HG03097 (cell line): Measurements from ENCODE around the gene YPEL3.

Source experiments
- ATAC-seq: cut with Tn5 transposase; IDR thresholded peaks from one replicate; pipeline ENCODE4 v1.9.1; 2021; ENCODE audit not compliant: unreplicated experiment, low FRiP score

The YPEL3 gene

DNA sequence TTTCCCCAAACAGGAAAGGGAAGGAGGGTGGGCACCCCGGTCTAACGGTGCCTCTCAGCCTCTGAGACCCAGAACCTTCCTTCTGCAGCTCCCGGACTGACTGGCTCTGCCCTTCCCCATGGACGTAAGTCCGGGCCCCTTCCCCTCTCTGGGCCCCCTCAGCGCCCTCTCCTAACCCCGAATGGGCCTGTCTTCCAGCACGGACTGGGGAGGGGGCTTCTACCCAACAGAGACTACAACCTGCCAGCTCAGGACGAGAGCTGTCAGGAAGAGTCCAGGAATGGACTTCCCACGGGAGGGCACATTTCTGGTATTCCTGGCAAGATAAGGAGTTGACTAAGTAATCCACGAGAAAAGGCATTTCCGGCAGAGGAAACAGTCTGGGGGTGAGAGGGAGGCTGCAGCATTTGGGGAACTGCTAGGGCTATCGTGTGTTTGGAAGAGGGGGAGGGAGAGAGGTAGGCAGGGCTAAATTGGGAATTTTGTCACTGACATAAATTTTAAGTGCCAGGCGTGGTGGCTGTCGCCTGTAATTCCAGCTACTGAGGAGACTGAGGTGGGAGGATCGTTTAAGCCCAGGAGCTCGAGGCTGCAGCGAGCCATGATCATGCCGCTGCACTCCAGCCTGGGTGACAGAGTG is 42.5 kb downstream of the YPEL3 start:
- no peak for ATAC-seq

DNA sequence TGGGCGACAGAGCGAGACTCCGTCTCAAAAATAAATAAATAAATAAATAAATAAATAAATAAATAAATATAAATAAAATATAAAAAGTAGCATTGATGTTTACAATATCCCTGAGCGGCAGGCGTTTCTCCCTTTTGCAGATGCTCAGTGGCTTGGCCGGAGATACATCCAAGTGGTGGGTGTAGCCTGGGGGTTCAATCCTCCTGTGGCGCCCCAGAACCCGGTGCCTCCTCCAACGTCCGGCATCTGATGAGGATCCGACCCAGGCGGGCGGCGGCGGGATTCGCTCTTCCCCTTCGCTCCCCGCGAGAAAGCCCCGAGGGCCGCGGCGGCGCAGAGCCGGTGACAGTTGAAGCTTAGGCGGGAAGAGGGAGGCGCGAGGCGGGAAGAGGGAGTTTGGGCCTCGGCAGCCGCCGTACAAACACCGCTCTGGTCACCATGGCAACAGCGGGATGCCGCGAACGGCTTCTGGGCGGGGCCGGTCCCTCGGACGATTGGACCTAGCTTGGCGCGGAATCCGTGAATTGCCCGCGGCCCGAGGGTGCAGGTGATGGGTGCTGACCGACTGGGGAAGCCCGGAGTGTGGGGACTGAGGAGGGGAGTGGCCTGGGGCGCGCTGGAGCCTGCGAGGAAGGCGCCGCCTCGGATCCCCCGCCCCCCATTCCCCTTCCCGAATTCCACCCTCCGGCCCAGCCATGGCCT is 43.2 kb downstream of the YPEL3 start:
- peak; percentile 61 for ATAC-seq

DNA sequence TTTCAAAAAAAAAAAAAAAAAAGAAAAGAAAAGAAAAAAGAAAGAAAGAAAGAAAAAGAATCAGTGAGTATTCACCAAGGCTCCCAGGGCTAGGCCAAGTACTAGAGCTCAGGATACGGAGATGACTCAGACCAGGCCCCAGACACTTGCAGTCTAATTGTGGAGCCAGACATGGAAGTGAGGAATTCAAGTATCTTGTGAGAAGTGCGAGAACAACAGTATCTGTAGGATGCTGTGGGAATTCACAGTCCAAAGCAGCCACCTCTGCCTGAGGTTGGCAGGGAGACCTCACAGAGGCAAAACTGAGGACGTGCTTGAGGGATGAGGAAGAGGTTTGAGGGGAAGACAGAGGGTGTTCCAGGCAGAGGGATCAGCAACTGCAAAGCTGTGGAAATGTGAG is 44.5 kb downstream of the YPEL3 start:
- no peak for ATAC-seq

DNA sequence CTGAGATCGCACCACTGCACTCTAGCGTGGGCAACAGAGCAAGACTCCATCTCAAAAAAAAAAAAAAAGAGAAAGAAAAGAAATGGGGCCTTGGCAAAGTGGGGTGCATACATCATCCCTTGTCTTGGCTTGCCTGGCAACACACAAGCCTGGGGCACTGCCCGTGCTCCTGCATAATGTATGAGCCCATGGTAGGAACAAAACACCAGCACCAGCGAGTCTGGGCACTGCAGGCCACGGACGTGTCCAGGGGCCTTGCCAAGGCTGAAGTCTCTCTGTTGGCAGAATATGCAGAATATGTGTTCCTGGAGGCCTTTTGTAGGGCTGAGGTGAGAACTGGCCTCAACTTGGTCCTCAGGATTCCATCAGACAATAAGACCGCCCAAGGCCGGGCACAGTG is 46.1 kb downstream of the YPEL3 start:
- no peak for ATAC-seq

DNA sequence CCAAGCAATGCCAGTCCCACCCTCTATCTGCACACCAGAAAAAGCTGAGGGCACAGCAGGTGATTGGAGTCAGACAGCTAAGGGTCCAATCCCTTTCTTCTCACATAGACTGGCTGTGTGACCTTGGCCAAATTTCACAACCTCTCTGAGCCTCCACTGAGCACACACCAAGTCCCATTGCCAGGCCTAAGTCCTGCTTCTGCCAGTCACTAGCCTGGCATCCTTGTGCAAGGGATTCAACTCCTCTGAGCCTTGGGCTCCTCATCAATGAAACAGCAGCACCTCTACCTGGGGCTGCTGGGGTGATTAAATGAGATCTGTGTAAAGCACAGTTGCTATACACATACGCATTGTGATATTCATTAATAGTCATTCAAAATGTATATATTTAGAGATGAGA is 49.4 kb downstream of the YPEL3 start:
- ATAC-seq, result no peak

DNA sequence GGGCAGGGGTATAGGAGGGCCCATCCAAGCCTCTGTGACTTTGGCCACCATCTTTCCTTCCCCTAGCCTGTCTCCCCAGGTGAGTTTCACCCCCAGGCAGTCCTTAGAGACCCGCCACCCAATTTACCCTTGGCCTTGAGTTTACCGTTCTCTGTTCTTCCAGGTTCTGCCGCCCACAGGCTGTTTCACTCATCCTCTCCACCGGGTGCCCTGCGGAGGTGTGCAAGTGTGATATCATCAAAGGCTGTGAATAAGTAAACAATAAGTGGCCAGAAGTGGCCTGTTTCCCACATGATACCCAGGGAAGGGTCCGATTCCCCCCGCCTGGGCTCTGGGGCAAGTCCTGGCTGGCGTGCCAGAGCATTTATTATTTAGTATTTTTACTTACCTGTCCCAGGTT is 49.8 kb downstream of the YPEL3 start:
- no peak for ATAC-seq
